GM23248 (cell line): ENCODE measurements around the gene MACROD2. TPM values are rescaled to one million over a fixed set of nuclear protein-coding genes. Genes with fewer than 3 reads are reported as not detected.

ENCODE experiments used
- DNase-seq: peaks from one replicate; pipeline ENCODE4 v3.0.0-alpha.2; 2015
- H2AFZ ChIP-seq: fragments of 200-600 bp; sonication (generic); 2 replicates; pipeline ENCODE4 v1.6.1; 2016; ENCODE audit warnings: antibody characterized with exemption
- H3F3A ChIP-seq: fragments of 200-600 bp; sonication (generic); 2 replicates; pipeline ENCODE4 v1.6.1; 2016; ENCODE audit warnings: mild to moderate bottlenecking, antibody characterized with exemption, mixed run types; ENCODE audit not compliant: insufficient read depth
- H3K27ac ChIP-seq: fragments of 200-600 bp; sonication (generic); 2 replicates; pipeline ENCODE4 v1.5.1; 2016; ENCODE audit warnings: mild to moderate bottlenecking
- H3K27me3 ChIP-seq: fragments of 200-600 bp; sonication (generic); replicated peaks from 2 replicates; pipeline ENCODE4 v1.6.1; 2016; ENCODE audit warnings: mild to moderate bottlenecking; ENCODE audit not compliant: insufficient read depth
- H3K36me3 ChIP-seq: fragments of 200-600 bp; sonication (generic); 2 replicates; pipeline ENCODE4 v1.6.1; 2016; ENCODE audit warnings: low read depth, mild to moderate bottlenecking
- H3K4me1 ChIP-seq: fragments of 200-600 bp; sonication (generic); 2 replicates; pipeline ENCODE4 v1.6.1; 2016; ENCODE audit warnings: mild to moderate bottlenecking; ENCODE audit not compliant: insufficient read depth
- H3K4me2 ChIP-seq: fragments of 200-600 bp; sonication (generic); one replicate; pipeline ENCODE4 v1.6.1; 2016; ENCODE audit warnings: mild to moderate bottlenecking; ENCODE audit not compliant: unreplicated experiment
- H3K4me3 ChIP-seq: fragments of 200-600 bp; sonication (generic); 2 replicates; pipeline ENCODE4 v1.5.1; 2016; ENCODE audit warnings: mild to moderate bottlenecking
- H3K79me2 ChIP-seq: fragments of 200-600 bp; sonication (generic); 2 replicates; pipeline ENCODE4 v1.6.1; 2016; ENCODE audit warnings: mild to moderate bottlenecking; ENCODE audit not compliant: insufficient read depth
- H3K9ac ChIP-seq: fragments of 200-600 bp; sonication (generic); 2 replicates; pipeline ENCODE4 v1.6.1; 2016; ENCODE audit warnings: mild to moderate bottlenecking
- H3K9me2 ChIP-seq: fragments of 200-600 bp; sonication (generic); 2 replicates; pipeline ENCODE4 v1.6.1; 2016; ENCODE audit warnings: mixed run types, mild to moderate bottlenecking, moderate library complexity; ENCODE audit not compliant: insufficient read depth
- H3K9me3 ChIP-seq: fragments of 200-600 bp; sonication (generic); one replicate; pipeline ENCODE4 v1.6.1; 2017; ENCODE audit warnings: low read depth
- H4K20me1 ChIP-seq: fragments of 200-600 bp; sonication (generic); 2 replicates; pipeline ENCODE4 v1.6.0; 2016; ENCODE audit not compliant: insufficient read depth
- EZH2 ChIP-seq: fragments of 200-600 bp; sonication (generic); IDR thresholded peaks from 2 replicates; pipeline ENCODE4 v1.6.1; 2018; ENCODE audit warnings: antibody characterized with exemption, mild to moderate bottlenecking; ENCODE audit not compliant: insufficient read depth, poor library complexity, severe bottlenecking
- EZH2phosphoT487 ChIP-seq: fragments of 200-600 bp; sonication (generic); IDR thresholded peaks from 2 replicates; pipeline ENCODE4 v1.6.1; 2018; ENCODE audit warnings: antibody characterized with exemption, moderate library complexity, mild to moderate bottlenecking, low read depth; ENCODE audit not compliant: insufficient read depth
- WGBS, 2 experiments: methylation state at CpG; one replicate each; pipeline ENCODE4 v1.1.6; 2015 to 2017; ENCODE audit warnings: low lambda C conversion rate in 2 of 2, low coverage in 1 of 2; ENCODE audit errors: missing lambda C conversion rate in 2 of 2; 5-methylcytosine and 5-hydroxymethylcytosine counted together
- in situ Hi-C: fragments of 300-500 bp; cut with MboI; formaldehyde crosslinking; loops from 2 replicates; pipeline ENCODE4 v1.15.0; 2020
- polyA plus RNA-seq: library from polyadenylated mRNA; unstranded; fragments of >200 nt; fragmentation: Nextera tagmentation; extraction: Ambion mirVana; gene quantifications from 2 replicates; pipeline ENCODE4 v1.2.1, GENCODE V29; 2016
- total RNA-seq: library from RNA; depleted of rRNA; stranded (reverse); fragments of >200 nt; shearing (Covaris generic); gene quantifications from 2 replicates; pipeline ENCODE4 v1.2.3, GENCODE V29; 2014

The MACROD2 gene
- total and polyA plus RNA-seq, 2 experiments from 2014 or later = 1.1 to 3.1 TPM

DNA sequence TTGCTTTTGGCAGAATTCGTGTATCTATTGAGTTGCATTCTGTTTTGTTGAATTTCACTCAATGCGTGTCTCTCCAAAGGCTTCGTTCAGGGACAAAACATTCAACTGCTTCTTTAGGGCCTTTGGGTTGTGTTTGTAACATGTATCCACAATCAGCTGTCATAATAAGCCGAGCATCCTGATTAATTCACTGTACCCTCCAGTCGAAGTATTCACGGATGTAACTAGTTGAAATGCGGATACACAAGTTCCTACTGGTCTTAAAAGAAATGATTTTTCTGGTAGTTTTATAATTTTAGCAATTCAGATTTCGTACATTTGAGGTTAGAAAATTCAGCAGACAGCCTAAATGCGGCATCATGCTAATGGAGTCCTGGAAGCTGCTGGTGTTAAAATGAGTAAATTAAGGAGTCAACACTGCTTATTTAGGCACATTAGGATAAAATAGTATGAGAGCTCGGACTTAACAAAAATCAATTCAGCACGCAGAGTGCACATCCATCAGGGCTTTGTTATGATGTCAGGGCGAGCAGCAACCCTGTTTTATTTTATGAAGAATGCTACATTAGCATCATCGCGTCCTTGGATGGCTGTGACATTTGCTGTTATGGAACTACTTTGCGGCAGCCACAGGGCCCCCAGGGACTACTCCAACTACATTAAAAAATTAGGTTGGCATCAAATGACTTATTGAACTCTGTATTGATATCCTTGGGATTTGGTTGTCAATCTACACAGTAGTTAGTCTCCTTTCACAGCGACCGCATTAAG is 831.4 kb downstream of the MACROD2 start:
- TF ChIP-seq EZH2phosphoT487 = no peak
- TF ChIP-seq EZH2 = no peak
- DNase-seq = no peak
- Histone ChIP-seq H3K4me2 (no peak overlapping the region), H3K9ac (no peak overlapping the region), H3K4me1 (no peaks in the 10 kb centered on the region), H3K4me3 (no peak overlapping the region), H3K27ac (no peak overlapping the region), H3K79me2 (no peaks in the 10 kb centered on the region), H3K36me3 (no peaks in the 10 kb centered on the region), H2AFZ (no peak overlapping the region), H3K9me3 (no peaks in the 10 kb centered on the region), H3K27me3 (no peaks in the 10 kb centered on the region), H4K20me1 (no peaks in the 10 kb centered on the region), H3K9me2 (no peaks in the 10 kb centered on the region), H3F3A (no peaks in the 10 kb centered on the region)
- 83 to 85% methylated on average over 17 of the region's 17 CpGs for WGBS, 2 experiments
- in situ Hi-C loops = no loop called here

- H3K27ac ChIP-seq = no peak overlapping the region
- H3K79me2 ChIP-seq = no peaks in the 10 kb centered on the region
- no peak for DNase-seq
- TF ChIP-seq EZH2 (no peak), EZH2phosphoT487 (no peak)
- H3K9me2 ChIP-seq = no peaks in the 10 kb centered on the region
- no peaks in the 10 kb centered on the region for H3K36me3 ChIP-seq
- no peak overlapping the region for H3K4me2 ChIP-seq
- H3K4me3 ChIP-seq = no peak overlapping the region
- H3K27me3 ChIP-seq = no peaks in the 10 kb centered on the region
- H3K9ac ChIP-seq = no peak overlapping the region
- H2AFZ ChIP-seq = no peak overlapping the region
- H3F3A ChIP-seq = no peaks in the 10 kb centered on the region
- no peaks in the 10 kb centered on the region for H4K20me1 ChIP-seq
- 82 to 96% methylated on average over 1 of the region's 1 CpG for WGBS, 2 experiments
- no peaks in the 10 kb centered on the region for H3K9me3 ChIP-seq
- no peaks in the 10 kb centered on the region for H3K4me1 ChIP-seq
- in situ Hi-C loops = no loop called here
Measured at GRCh38 chr20:14828459-14828858, 833.1 kb downstream of the MACROD2 start.

DNA sequence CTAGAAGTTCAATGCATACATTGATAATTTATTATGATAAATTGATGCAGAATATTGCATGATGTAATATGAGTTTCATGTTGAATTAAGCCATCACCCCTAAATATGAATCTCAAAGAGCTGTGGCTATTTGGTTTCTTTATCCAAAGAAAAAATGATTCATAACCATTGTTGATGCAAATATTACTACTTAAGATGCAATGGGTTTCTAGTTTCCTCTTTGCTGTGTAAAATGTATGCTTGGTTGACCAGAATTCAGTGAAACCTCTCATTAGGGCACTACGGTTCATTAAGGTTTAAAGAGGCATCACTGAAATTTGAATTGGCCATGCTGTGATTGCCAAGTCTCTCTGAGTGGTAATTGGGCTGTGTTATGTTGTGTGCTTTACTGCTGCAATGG is 834.6 kb downstream of the MACROD2 start:
- H3K4me3 ChIP-seq = no peak overlapping the region
- H3K27me3 ChIP-seq = no peaks in the 10 kb centered on the region
- H3K27ac ChIP-seq = no peak overlapping the region
- H3K9me2 ChIP-seq = no peaks in the 10 kb centered on the region
- H3K36me3 ChIP-seq = no peaks in the 10 kb centered on the region
- 83 to 85% methylated on average over 1 of the region's 1 CpG for WGBS, 2 experiments
- H3K9ac ChIP-seq = no peak overlapping the region
- no peaks in the 10 kb centered on the region for H3F3A ChIP-seq
- no peak overlapping the region for H2AFZ ChIP-seq
- H3K79me2 ChIP-seq = no peaks in the 10 kb centered on the region
- H3K9me3 ChIP-seq = no peaks in the 10 kb centered on the region
- H3K4me2 ChIP-seq = no peak overlapping the region
- no peaks in the 10 kb centered on the region for H3K4me1 ChIP-seq
- H4K20me1 ChIP-seq = no peaks in the 10 kb centered on the region
- no peak for TF ChIP-seq EZH2
- no peak for TF ChIP-seq EZH2phosphoT487
- no peak for DNase-seq
- in situ Hi-C loops = no loop called here

DNA sequence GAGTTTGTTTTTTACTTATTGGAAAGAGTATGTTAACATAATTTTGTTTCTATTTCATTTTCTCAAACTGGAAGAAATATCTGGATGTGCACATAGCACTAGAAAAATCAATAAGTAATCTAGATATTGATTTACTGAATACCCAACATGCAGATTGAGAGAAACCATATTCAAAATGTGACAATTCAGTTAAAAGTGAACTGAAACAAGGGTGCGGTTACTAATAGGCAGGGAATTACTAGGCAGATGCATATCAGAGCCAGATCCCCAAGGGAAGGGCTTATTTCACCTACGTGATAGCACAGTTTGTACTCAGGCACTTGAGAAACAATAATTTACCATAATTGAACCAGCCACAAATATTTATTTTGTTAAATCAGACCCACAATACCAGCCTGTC is 835.1 kb downstream of the MACROD2 start:
- Histone ChIP-seq H3K79me2 (no peaks in the 10 kb centered on the region), H3K27me3 (no peaks in the 10 kb centered on the region), H4K20me1 (no peaks in the 10 kb centered on the region), H3K9me3 (no peaks in the 10 kb centered on the region), H3K4me2 (no peak overlapping the region), H3K4me3 (no peak overlapping the region), H3K36me3 (no peaks in the 10 kb centered on the region), H3F3A (no peaks in the 10 kb centered on the region), H3K9me2 (no peaks in the 10 kb centered on the region), H3K9ac (no peak overlapping the region), H3K27ac (no peak overlapping the region), H2AFZ (no peak overlapping the region), H3K4me1 (no peaks in the 10 kb centered on the region)
- in situ Hi-C loops = no loop called here
- WGBS, 2 experiments = 82 to 89% methylated on average over 2 of the region's 2 CpGs
- DNase-seq = no peak
- no peak for TF ChIP-seq EZH2phosphoT487
- no peak for TF ChIP-seq EZH2

- H4K20me1 ChIP-seq = no peaks in the 10 kb centered on the region
- no peak overlapping the region for H3K9ac ChIP-seq
- TF ChIP-seq EZH2 (no peak), EZH2phosphoT487 (no peak)
- 76 to 82% methylated on average over 6 of the region's 6 CpGs for WGBS, 2 experiments
- H3K27ac ChIP-seq = no peak overlapping the region
- H3K79me2 ChIP-seq = no peaks in the 10 kb centered on the region
- no peak overlapping the region for H2AFZ ChIP-seq
- H3K4me1 ChIP-seq = no peaks in the 10 kb centered on the region
- in situ Hi-C loops = no loop called here
- no peaks in the 10 kb centered on the region for H3F3A ChIP-seq
- no peak for DNase-seq
- no peak overlapping the region for H3K4me3 ChIP-seq
- H3K9me2 ChIP-seq = no peaks in the 10 kb centered on the region
- H3K9me3 ChIP-seq = no peaks in the 10 kb centered on the region
- no peaks in the 10 kb centered on the region for H3K36me3 ChIP-seq
- no peak overlapping the region for H3K4me2 ChIP-seq
- no peaks in the 10 kb centered on the region for H3K27me3 ChIP-seq
Measured at GRCh38 chr20:14830899-14831298, 835.6 kb downstream of the MACROD2 start.
